VCaP (cell line): Measurements from ENCODE around the gene SPEN.

Experiments
- H3K27ac ChIP-seq: fragments of 450-650 bp; 2 replicates; pipeline ENCODE4 v1.5.1; 2017
- TF ChIP-seq, protein P1 (sequence below): fragments of 450-650 bp; conservative IDR thresholded peaks from 2 replicates; pipeline ENCODE4 v1.5.1; 2017; ENCODE audit warnings: mild to moderate bottlenecking, moderate library complexity

The SPEN gene

DNA sequence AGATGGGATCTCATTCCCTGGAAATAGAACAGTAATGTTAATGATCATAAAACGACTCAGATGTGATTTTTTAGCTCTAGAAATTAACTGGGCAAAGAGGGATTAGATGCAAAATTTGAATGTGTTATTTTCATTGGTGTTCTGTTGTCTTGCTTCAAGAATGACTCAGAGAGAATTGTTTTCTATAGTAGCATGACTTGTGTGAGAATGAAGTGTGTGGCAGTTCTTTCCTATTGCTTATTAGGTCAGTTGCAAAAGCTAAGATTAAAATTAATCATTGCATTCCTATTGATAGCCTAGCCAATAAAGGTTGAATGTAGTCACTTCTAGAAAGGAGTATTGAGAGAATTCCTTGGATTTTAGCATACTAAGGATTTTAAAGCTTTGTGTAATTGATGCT, 22.9 kb downstream of the SPEN start:
- TF ChIP-seq, protein P1, sequence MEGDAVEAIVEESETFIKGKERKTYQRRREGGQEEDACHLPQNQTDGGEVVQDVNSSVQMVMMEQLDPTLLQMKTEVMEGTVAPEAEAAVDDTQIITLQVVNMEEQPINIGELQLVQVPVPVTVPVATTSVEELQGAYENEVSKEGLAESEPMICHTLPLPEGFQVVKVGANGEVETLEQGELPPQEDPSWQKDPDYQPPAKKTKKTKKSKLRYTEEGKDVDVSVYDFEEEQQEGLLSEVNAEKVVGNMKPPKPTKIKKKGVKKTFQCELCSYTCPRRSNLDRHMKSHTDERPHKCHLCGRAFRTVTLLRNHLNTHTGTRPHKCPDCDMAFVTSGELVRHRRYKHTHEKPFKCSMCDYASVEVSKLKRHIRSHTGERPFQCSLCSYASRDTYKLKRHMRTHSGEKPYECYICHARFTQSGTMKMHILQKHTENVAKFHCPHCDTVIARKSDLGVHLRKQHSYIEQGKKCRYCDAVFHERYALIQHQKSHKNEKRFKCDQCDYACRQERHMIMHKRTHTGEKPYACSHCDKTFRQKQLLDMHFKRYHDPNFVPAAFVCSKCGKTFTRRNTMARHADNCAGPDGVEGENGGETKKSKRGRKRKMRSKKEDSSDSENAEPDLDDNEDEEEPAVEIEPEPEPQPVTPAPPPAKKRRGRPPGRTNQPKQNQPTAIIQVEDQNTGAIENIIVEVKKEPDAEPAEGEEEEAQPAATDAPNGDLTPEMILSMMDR = no peak
- H3K27ac ChIP-seq = no peak overlapping the region

- TF ChIP-seq, protein P1 = no peak
- no peak overlapping the region for H3K27ac ChIP-seq
Observed at GRCh38 chr1:15874471-15874870, 27.0 kb downstream of the SPEN start.

DNA sequence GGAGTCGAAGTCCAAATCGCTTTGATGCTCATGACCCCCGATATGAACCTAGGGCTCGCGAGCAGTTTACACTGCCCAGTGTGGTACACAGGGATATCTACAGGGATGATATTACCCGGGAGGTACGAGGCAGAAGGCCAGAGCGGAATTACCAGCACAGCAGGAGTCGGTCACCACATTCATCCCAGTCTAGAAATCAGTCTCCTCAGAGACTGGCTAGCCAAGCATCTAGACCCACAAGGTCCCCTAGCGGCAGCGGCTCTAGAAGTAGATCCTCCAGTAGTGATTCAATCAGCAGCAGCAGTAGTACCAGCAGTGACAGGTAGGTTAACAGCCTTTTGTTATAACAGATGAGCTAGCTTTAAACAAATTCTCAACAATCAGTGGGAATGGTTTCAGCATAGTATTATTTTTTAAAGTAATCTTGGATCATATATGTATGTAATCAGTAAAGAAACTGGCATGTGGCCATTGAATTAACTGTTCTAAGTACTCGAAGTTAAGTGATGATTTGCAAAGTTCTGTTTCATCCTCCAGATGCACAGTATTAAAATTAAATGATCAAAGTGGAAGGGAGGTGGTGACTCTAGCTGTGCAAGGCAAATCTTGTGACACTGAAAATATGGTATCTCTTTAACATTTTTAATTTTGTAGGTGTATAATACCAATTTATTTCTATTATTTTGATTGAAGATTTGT, 29.0 kb downstream of the SPEN start:
- H3K27ac ChIP-seq = no peak overlapping the region

GRCh38 chr1:15881961-15882360, 34.5 kb downstream of the SPEN start:
- H3K27ac ChIP-seq = no peak overlapping the region
- TF ChIP-seq, protein P1 = no peak

More for the DNA sequence above, 29.0 kb downstream of the SPEN start:
- TF ChIP-seq, protein P1 = 0 out of 2 replicates have a peak, but pooled peaks have one; percentile 17

- H3K27ac ChIP-seq = no peak overlapping the region
- TF ChIP-seq, protein P1 = no peak
Observed at GRCh38 chr1:15882665-15883064, 35.2 kb downstream of the SPEN start.

- TF ChIP-seq, protein P1 = no peak
- no peak overlapping the region for H3K27ac ChIP-seq
Observed at GRCh38 chr1:15883326-15883725, 35.8 kb downstream of the SPEN start.

GRCh38 chr1:15884477-15884876, 37.0 kb downstream of the SPEN start:
- TF ChIP-seq, protein P1 = no peak
- H3K27ac ChIP-seq = peak overlapping the region; percentile 95
